GM12892 (cell line): ENCODE results near the gene PRKAG2.

Experiments
- POLR2A ChIP-seq: IDR thresholded peaks from 2 replicates; pipeline ENCODE4 v1.6.1; 2011; ENCODE audit warnings: low read depth, low read length, control low read depth
- POLR2AphosphoS5 ChIP-seq: IDR thresholded peaks from 2 replicates; pipeline ENCODE4 v1.6.1; 2011; ENCODE audit warnings: low read depth, low read length, control low read depth
- TAF1 ChIP-seq: IDR thresholded peaks from 2 replicates; pipeline ENCODE4 v1.6.1; 2011; ENCODE audit warnings: low read depth, mild to moderate bottlenecking, control low read depth, low read length, borderline replicate concordance

DNA sequence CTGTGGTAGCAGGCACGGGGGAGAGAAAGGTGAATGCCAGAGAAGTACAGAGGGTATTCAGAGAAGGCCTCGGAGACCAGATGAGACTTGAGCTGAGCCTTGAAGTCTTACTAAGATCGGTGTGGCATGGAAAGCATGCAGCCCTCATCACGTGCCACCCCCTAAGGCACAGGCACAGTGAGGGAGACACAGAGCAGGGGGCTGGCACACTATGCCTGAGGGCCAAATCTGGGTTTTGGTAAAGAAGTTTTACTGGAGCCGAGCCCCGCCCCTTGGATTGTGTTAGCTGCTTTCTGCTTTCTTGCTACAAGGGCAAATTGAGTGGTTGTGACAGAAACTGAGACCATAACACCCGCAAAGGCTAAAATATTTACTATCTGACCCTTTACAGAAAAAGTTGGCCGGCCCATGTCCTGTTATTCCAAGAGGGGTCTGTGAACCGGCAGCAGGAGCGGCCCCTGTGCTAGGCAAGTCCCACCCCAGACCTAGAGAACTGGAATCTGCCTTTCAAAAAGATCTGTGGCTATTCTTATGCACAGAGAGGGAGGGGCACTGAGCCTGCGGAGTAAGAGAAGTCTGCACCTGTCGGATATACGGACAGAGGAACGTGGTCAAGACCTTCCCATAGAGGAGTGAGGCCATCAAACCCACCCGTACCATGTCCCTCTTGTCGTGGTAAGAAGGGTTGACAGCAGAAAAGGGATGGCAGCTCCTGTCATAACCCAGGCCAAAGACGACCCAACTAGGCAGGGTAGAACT is 247.9 kb downstream of the PRKAG2 start:
- TF ChIP-seq POLR2AphosphoS5: no peak
- TF ChIP-seq TAF1: no peak
- no peak for TF ChIP-seq POLR2A
